Measurements from ENCODE around the gene APOL1.

- no peak for TF ChIP-seq CTCF (IDR thresholded peaks at IDR 0.05)
- no peak for TF ChIP-seq POLR2AphosphoS5 (IDR thresholded peaks at IDR 0.05; ENCODE audit: low read depth, low read length)
- no peak for TF ChIP-seq REST (IDR thresholded peaks at IDR 0.05; ENCODE audit: insufficient read depth in 1 of 2, low read depth in 2 of 2, low read length in 1 of 2)
Measured at GRCh38 chr22:36253523-36254490, 874 bp downstream of the APOL1 start.

Data from Panc1 (cell line).